IPS-18c (cell line): ENCODE measurements around the gene MFSD6.
A peak's percentile ranks its signal among the peaks of the same experiment; 100 is the strongest.

ENCODE experiments used
- H3K4me3 ChIP-seq: 2 replicates; pipeline ENCODE4 v1.7.0; 2013; ENCODE audit warnings: low read depth, mild to moderate bottlenecking, low read length, moderate library complexity; ENCODE audit not compliant: insufficient read depth
- H3K9me3 ChIP-seq: one replicate; pipeline ENCODE4 v1.6.1; 2013; ENCODE audit warnings: mild to moderate bottlenecking, low read length, moderate library complexity; ENCODE audit not compliant: control insufficient read depth, insufficient read depth

Gene MFSD6

DNA sequence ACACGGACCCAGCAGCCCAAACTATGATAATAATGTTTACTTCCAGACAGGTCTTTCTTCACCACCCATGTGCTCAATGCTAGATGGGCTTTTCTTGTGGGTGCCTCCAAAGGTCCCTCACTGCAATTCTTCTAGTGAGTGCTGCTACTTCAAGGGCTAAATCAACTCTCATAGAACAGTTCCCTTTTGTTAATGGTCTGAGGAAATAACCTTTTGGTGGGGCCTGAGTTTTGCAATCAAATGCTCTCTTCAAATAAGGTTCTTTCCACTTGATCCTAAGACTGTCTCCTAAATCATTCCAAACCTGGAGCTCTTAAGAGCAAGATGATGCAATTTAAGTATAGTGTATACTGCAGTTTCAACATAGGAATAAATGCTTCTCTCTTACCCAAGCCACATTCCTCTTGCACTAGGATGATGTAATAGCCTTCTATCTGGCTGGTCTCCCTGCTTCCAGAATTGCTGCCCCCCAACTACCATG is 120.4 kb downstream of the MFSD6 start:
- Histone ChIP-seq H3K9me3 (no peaks in the 10 kb centered on the region), H3K4me3 (no peak overlapping the region)

DNA sequence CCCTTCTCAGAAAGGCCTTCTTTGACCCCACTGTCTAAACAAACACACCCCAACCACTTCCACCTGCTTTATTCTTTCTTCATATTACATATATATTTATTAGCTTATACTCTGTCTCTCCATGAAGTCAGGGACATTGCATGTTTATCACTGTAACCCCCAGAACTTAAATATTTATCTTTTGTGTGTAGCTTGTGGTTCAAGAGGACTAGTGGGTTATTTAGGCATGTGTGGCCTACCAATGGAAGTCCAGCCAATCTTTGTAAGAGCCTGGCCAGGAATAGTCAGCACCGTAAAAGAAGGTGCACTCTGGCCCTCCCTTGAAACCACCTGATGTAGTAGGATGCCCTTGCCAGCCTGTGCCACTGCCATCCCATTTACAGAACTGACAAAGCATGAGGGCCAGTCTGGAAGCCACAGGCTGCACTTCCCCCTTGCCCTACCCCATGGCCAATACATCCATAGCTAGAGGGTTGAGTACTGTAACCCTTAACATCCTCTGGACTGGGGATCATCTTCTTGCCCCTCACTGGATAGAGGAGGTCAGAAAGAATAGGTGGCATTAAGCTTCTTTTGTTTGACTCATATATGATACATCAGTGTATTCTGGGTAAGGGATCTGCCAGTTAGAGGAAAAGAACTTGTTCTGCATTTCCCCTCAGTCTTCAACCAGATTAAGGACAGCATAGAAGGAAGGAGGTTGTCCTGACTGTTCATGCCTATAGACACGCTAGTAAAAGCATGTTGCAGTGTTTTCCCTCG is 121.5 kb downstream of the MFSD6 start:
- no peak overlapping the region for H3K4me3 ChIP-seq
- H3K9me3 ChIP-seq, result no peaks in the 10 kb centered on the region

DNA sequence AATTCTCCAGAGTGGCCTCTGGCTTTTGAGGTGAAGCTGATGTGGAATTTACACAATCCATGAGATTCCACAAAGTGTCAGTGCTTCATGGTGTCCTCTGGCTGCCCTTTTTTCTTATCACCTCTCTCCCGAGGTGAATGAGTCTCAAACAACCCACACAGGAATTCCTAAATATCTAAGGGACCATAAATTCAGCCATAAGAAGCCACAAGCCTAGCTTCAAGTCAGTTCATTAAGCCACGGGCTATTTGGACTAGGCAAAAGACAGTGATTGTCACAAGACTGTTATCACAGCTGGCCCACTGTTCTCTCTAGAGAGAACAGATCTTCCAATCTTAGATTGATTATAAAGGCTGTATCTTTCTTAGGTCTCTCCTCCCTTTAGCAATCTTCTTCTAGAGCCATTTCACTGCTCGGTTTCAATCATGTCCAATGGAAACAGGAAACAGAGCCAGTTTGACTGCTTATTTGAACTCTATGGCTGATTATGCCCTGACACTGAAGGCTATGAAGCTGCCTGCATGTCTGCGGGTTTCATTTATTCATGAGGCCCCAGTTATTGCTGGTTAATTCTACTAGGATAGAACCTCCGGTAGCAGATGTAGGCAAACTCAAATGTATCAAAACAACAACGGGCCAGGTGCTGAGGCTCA is 122.2 kb downstream of the MFSD6 start:
- H3K9me3 ChIP-seq, result no peaks in the 10 kb centered on the region
- no peak overlapping the region for H3K4me3 ChIP-seq

DNA sequence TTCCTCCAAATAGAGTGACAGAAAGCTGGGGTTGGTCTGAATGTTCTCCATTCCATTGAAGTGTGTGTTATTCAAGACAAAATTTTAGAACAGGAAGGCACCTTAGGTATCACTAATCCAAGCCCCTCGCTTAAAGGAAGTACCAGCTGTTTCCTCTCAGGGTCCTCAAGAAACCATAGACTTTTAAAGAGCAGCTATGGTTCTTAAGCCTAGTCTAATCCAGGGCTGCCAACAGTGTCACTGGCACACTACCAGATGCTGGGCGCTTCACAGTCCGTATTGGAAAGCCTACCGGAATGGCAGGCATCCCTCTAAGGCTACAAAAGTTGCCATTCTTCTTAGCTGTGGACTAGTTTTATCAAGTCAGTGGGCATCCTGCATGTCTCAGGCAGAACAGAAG is 124.4 kb downstream of the MFSD6 start:
- no peak overlapping the region for H3K4me3 ChIP-seq
- peaks cover 1% of the 10 kb centered on the region for H3K9me3 ChIP-seq

DNA sequence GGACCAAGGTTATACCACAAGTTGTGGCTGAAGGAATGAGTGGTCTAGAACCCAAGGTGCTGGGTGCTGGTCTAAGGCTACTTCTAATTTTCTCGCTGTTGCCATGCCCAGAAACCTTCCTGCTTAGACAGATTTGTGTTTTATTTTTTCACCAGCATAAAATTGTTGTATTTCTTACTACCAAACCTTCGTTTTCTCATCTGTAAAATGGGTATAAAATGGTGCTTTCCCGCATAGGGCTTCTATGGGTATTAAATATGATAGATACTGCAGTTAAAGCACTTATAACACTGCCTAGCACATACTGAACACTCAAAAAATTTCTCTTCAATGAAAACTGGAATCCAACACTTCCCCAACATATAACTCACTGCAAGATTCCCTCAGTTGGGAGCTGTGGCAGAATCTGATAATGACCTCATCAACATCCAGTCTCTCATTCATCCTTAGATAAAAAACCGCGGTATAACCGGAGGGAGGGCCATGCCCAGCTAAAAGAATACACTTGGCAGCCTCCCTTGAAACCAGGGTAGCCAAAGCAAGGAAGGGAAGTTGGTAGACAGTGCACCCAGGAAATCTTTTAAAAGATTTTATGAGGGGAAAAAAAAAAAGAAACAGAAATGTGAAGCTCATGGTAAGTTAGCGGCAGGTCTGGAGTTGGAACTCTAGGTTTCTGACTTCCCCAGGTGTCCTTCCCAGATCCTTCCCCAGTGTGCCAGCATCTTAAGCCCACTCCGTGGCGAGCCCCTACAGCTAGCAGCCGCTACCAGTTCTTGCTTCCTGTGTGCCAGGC is 125.2 kb downstream of the MFSD6 start:
- Histone ChIP-seq H3K4me3 (no peak overlapping the region; the same call in 1 of the 2 replicates), H3K9me3 (peaks cover 3% of the 10 kb centered on the region)

DNA sequence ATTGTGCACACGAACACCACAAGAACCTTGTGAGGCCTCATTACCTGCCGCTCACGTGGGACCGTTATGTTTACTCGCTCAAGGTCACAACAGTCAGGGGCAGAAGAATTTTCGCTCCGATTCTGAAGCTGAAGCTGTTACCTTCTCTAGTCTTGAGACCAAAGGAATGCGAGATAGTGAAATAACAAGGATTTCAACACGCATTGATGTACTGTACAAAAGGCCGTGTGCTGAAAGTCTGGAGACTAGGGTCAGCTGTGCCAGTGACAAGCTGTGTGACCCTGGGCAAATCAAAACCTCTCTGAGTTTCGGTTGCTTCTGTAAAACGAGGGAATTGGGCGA is 125.8 kb downstream of the MFSD6 start:
- H3K4me3 ChIP-seq, result peak overlapping the region; percentile 77

DNA sequence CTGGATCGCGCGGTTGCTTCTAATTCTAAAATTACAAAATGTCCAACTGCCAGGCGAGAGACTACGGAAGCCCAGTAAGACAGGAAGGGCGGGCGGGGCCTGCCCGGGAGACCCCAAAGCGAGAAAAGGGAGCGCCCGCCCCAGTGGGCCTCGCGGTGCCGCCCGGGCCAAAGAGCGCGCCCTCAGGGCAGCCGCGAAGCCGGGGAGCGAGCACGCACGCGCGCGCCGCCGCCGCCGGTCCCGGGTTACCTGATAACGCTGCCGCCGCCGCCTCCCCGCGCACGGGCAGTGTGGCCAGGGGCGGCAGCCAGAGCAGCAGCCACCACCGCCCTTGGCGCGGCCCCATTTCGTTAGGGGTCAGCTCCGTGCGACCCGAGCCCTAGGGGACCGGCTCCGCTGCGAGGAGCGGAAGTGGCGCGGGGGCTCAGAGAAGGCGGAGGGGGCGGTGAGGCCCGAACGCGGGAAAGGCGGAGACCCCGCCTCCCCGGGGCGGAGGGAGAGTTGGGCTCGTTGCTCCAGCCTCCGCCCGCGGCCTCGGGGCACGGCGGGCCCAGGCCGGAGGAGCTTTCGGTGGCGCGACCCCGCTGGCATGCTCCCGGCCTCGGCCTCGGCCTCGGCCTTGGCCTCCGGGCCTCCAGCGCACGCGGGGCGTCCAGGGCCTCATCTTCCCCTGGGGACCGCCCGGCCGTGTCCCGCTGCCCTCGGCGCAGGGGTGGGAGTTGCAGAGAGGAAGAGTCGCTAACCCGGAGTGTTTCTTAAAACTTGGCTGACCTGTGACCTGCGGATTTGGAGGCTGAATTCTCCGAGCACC is 126.4 kb downstream of the MFSD6 start, which contains the start of gene NEMP2:
Gene NEMP2, minus strand, starts transcription at position 413 of the 811 bp plus-strand sequence. Its CDS starts 67 bp downstream, at position 346.
- H3K9me3 ChIP-seq, result peaks cover 3% of the 10 kb centered on the region
- peak within 1 kb of the TSS; percentile 77 for H3K4me3 ChIP-seq

More for the DNA sequence above, 125.8 kb downstream of the MFSD6 start:
- peaks cover 3% of the 10 kb centered on the region for H3K9me3 ChIP-seq

DNA sequence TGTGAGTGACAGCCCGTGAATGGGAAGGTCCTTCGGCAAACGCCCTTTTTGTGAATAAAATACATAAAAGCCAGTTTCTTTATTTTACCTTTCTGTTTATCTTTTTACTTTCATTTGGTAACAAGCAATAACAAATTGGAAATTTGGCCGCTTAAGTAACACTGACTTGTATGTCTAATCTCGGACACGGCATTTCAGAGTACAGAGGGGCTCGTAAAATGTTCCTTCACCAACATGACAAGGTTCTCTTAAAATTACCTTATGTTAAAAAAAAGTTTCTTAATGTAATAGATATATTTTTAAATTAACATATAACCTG is 126.9 kb downstream of the MFSD6 start:
- H3K9me3 ChIP-seq, result peaks cover 3% of the 10 kb centered on the region
- H3K4me3 ChIP-seq, result peak overlapping the region; percentile 77

DNA sequence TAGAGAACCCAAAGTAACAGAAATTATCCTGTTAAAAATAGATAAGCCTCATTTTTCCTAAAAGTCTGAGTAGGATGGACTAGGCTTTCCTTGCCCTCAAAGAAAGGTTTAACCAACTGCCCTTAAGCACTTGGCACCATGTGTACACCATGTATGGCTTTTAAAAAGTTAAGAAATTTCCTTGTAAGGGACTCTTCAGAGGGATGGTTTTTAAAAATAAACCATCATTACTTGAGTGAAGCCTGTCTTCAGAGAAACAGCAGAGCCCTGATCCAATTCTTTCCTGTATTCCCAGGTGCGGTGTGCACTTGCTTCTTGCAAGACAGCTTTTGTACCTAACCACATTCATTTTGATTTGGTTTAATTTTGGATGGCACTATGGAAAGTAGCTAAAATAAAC is 127.4 kb downstream of the MFSD6 start:
- H3K4me3 ChIP-seq, result no peak overlapping the region; the same call in none of the 2 replicates
- peaks cover 6% of the 10 kb centered on the region for H3K9me3 ChIP-seq

DNA sequence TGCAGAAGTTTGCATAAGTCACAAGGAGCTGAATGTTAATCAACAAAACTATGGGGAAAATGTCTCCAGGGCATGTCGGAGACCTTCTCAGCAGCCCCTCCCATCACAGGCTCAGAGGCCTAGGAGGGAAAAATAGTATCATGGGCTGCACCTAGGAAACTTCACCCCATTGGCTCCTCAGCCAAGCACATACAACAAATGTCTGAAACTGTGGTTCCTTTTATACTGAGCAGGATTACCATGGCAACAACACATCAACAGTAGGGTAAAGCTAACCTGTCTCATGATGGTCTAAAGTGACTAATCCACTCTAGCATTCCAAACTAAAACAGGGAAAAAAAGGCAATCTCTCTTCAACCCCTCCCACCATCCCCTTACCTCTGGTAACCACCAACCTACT is 129.6 kb downstream of the MFSD6 start:
- Histone ChIP-seq H3K4me3 (no peak overlapping the region), H3K9me3 (peaks cover 6% of the 10 kb centered on the region)

DNA sequence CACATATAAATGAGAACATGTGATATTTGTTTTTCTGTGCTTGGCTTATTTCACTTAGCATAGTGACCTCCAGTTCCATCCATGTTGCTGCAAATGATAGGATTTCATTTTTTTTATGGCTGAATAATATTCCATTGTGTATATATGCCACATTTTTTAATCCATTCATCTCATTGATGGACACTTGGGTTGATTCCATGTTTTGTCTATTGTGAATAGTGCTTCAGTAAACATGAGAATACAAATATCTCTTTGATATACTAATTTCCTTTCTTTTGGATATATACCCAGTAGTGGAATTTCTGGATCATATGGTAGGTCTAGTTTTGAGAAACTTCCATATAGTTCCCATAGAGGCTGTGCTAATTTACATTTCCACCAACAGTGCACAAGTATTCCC is 130.0 kb downstream of the MFSD6 start:
- Histone ChIP-seq H3K4me3 (no peak overlapping the region), H3K9me3 (peaks cover 6% of the 10 kb centered on the region)

DNA sequence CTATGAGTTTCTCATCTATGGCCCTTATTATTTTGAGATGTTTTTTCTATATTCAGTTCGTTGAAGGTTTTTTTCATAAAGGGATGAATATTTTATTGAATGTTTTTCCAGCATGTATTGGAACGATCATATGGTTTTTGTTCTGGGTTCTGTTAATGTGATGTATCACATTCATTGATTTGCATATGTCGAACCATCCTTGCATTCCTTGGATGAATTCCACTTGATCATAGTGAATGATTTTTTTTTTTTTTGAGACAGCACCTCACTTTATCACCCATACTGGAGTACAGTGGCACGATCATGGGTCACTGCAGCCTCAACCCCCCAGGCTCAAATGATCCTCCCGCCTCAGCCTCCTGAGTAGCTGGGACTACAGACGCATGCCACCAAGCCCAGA is 131.9 kb downstream of the MFSD6 start:
- Histone ChIP-seq H3K9me3 (peaks cover 6% of the 10 kb centered on the region), H3K4me3 (no peak overlapping the region)

DNA sequence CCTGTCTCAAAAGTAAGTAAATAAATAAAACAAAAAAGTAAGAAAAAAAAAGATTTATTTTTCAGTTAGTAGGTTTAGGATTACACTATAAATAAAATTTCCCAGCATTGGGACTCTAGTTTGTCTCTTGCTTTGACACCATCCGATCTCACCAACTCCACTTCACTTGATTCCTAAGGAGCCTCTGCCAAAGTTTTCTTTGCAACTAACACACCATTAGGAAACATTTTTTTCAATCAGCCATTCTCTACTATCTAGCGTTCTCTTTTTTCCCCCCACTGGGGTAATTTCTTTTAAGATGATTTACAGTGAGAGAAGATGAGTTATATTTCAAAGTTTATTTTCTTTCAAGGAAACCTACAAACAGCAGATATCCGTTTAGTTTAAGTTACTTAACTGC is 136.9 kb downstream of the MFSD6 start:
- peaks cover 3% of the 10 kb centered on the region for H3K9me3 ChIP-seq
- H3K4me3 ChIP-seq, result no peak overlapping the region

DNA sequence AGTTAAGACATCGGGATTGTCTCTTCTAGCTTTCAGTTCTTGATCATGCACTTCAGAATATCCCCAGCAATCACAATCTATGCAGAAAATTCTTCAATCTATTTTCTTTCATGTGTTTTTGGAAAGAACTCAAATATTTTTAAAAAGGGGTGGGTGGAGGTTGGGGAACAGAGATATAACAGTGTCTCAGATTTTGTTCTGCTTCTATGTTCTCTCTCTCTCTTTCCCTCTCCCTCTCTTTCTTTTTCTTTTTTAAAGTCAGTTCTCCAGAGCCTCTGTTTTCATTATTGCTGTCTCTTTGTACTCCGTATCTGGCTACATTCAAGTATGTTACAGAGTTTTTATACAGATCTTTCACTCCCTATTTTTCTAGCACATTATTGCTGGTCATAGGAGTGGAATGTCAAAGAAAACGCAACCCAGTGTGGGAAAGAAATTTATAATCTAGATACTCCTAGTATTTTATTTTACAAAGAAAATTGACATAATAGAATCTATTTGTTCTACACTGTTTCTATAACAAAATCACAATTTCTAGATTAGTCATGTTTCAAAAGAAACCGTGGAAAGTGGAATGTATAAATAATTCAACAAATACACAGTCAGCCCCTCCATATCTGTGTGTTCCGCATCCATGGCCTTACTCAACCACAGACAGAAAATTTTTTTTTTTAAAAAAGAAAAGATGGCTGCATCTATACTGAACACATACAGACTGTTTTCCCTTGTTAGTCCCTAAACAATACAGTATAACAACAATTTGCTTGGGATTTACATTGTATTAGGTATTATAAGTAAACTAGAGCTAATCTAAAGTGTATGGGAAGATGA is 137.6 kb downstream of the MFSD6 start:
- no peak overlapping the region for H3K4me3 ChIP-seq
- H3K9me3 ChIP-seq, result no peaks in the 10 kb centered on the region

DNA sequence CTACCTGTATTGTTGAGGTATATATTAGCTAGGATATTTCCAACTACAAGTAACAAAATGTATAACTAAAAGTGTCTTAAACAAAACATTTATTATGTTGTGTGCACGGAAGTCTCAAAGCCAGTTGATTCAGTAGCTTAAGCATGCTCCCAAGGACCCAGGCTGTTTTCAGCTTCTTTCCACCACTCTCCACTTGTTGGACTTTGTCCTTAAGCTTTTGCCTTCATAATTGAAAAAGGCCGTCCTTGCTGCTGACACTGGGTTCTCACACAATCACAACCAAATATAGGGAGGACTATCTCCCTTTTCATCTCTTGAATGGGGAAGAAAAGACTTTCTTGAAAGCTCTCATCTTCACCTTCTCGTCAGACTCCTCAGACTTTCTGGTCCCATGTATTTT is 138.6 kb downstream of the MFSD6 start:
- H3K9me3 ChIP-seq, result no peaks in the 10 kb centered on the region
- no peak overlapping the region for H3K4me3 ChIP-seq

DNA sequence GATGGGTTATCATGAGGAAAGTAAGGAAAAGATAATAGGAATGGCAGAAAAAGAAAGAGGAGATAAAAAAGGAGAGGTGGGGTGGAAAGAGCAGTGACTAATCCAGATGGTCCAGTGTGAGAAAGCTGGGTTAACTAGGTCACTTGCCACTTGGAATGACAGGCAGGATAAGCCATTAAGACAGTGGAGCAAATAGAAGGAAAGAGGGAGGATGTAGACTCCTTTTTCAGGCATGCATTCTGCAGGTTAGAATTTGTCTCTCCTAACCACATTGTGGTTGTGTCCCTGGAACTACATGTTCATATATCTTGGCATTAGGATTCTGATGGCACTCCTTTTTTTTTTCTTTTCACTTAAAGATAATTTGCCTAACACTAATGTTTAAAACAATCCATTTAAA is 139.7 kb downstream of the MFSD6 start:
- Histone ChIP-seq H3K9me3 (no peaks in the 10 kb centered on the region), H3K4me3 (no peak overlapping the region)
